ENCODE results near the gene POFUT2.

Gene POFUT2

GRCh38 chr21:45287438-45288391 is at the start of gene POFUT2:
TSS of gene POFUT2 (minus strand) at chr21:45287895. CDS start at chr21:45287871, 24 bp downstream.
- DNase-seq (ENCODE audit: low read depth in 2 of 2), result peak; percentile 99 to 100

GRCh38 chr21:45336870-45337269 is 49.2 kb upstream of the POFUT2 start:
- DNase-seq (ENCODE audit: low read depth in 2 of 2), result no peak

- DNase-seq (ENCODE audit: low read depth in 2 of 2), result no peak
Observed at GRCh38 chr21:45336535-45336810, 48.8 kb upstream of the POFUT2 start.

- no peak for DNase-seq (ENCODE audit: low read depth in 2 of 2)
Observed at GRCh38 chr21:45335761-45336534, 48.3 kb upstream of the POFUT2 start.

- no peak for DNase-seq (ENCODE audit: low read depth in 2 of 2)
Observed at GRCh38 chr21:45335151-45335760, 47.6 kb upstream of the POFUT2 start.

GRCh38 chr21:45334591-45335081 is 46.9 kb upstream of the POFUT2 start:
- no peak for DNase-seq (ENCODE audit: low read depth in 2 of 2)

GRCh38 chr21:45334134-45334533 is 46.4 kb upstream of the POFUT2 start:
- no peak for DNase-seq (ENCODE audit: low read depth in 2 of 2)

GRCh38 chr21:45333583-45334121 is 46.0 kb upstream of the POFUT2 start:
- no peak for DNase-seq (ENCODE audit: low read depth in 2 of 2)

- no peak for DNase-seq (ENCODE audit: low read depth in 2 of 2)
Observed at GRCh38 chr21:45332981-45333582, 45.4 kb upstream of the POFUT2 start.

GRCh38 chr21:45332415-45332814 is 44.7 kb upstream of the POFUT2 start:
- no peak for DNase-seq (ENCODE audit: low read depth in 2 of 2)

- no peak for DNase-seq (ENCODE audit: low read depth in 2 of 2)
Observed at GRCh38 chr21:45331531-45332147, 43.9 kb upstream of the POFUT2 start.

- no peak for DNase-seq (ENCODE audit: low read depth in 2 of 2)
Observed at GRCh38 chr21:45330851-45331261, 43.2 kb upstream of the POFUT2 start.

- no peak for DNase-seq (ENCODE audit: low read depth in 2 of 2)
Observed at GRCh38 chr21:45330075-45330781, 42.5 kb upstream of the POFUT2 start.

- DNase-seq (ENCODE audit: low read depth in 2 of 2), result no peak
Observed at GRCh38 chr21:45329261-45330074, 41.8 kb upstream of the POFUT2 start.

- DNase-seq (ENCODE audit: low read depth in 2 of 2), result no peak
Observed at GRCh38 chr21:45328198-45329091, 40.8 kb upstream of the POFUT2 start.

GRCh38 chr21:45327441-45328197 is 39.9 kb upstream of the POFUT2 start:
- no peak for DNase-seq (ENCODE audit: low read depth in 2 of 2)

- DNase-seq (ENCODE audit: low read depth in 2 of 2), result no peak
Observed at GRCh38 chr21:45326891-45327440, 39.3 kb upstream of the POFUT2 start.

Measured in stimulated activated CD4-positive, alpha-beta T cell treated with anti-CD3 and anti-CD28 coated beads, Interleukin-1b, Interleukin-23, amount 100 ng/mL, for 4 hours (primary cell).